Neuronal stem cell (in vitro differentiated cells): Measurements from ENCODE around the gene DSCAM.

Source experiments
- DNase-seq: peaks from one replicate; pipeline ENCODE4 v3.0.0-alpha.2; 2013; ENCODE audit warnings: low spot score
- H2AFZ ChIP-seq: one replicate; pipeline ENCODE4 v1.6.1; 2013; ENCODE audit warnings: mild to moderate bottlenecking, low read length, inconsistent platforms
- H2AK5ac ChIP-seq: 2 replicates; pipeline ENCODE4 v1.6.1; 2013; ENCODE audit warnings: low read depth, mild to moderate bottlenecking, inconsistent platforms, low read length, moderate library complexity, mixed read lengths
- H2BK120ac ChIP-seq: 2 replicates; pipeline ENCODE4 v1.6.1; 2013; ENCODE audit warnings: low read depth, mild to moderate bottlenecking, inconsistent platforms, low read length, moderate library complexity, mixed read lengths
- H2BK12ac ChIP-seq: one replicate; pipeline ENCODE4 v1.6.1; 2013; ENCODE audit warnings: low read length, inconsistent platforms
- H2BK15ac ChIP-seq: 2 replicates; pipeline ENCODE4 v1.6.1; 2013; ENCODE audit warnings: mild to moderate bottlenecking, low read length, inconsistent platforms, mixed read lengths
- H2BK5ac ChIP-seq: one replicate; pipeline ENCODE4 v1.6.1; 2013; ENCODE audit warnings: inconsistent platforms, mild to moderate bottlenecking, low read length, moderate library complexity
- H3K14ac ChIP-seq: one replicate; pipeline ENCODE4 v1.6.1; 2013; ENCODE audit warnings: low read length, inconsistent platforms
- H3K18ac ChIP-seq: 2 replicates; pipeline ENCODE4 v1.6.1; 2013; ENCODE audit warnings: low read length, inconsistent platforms
- H3K23ac ChIP-seq: 2 replicates; pipeline ENCODE4 v1.6.1; 2013; ENCODE audit warnings: low read depth, mild to moderate bottlenecking, mixed read lengths, low read length, inconsistent platforms; ENCODE audit not compliant: poor library complexity
- H3K27ac ChIP-seq: replicated peaks from 3 replicates; pipeline ENCODE4 v1.5.1; 2013; ENCODE audit warnings: low read length, inconsistent platforms
- H3K27me3 ChIP-seq, 3 experiments: 2 replicates each; pipeline ENCODE4 v1.6.1; 2013; ENCODE audit warnings: low read length in 3 of 3, mild to moderate bottlenecking in 2 of 3, inconsistent platforms in 1 of 3, low read depth in 1 of 3, mixed read lengths in 1 of 3, moderate library complexity in 1 of 3; ENCODE audit not compliant: control insufficient read depth in 3 of 3, insufficient read depth in 3 of 3
- H3K36me3 ChIP-seq, 2 donors: replicated peaks in 1 of 2; 2 replicates each; pipeline ENCODE4 v1.6.1; 2013; ENCODE audit warnings: low read length in 2 of 2; ENCODE audit not compliant: control insufficient read depth in 2 of 2, insufficient read depth in 2 of 2
- H3K4ac ChIP-seq: 2 replicates; pipeline ENCODE4 v1.6.1; 2013; ENCODE audit warnings: inconsistent platforms, mild to moderate bottlenecking, low read length, moderate library complexity
- H3K4me1 ChIP-seq, 2 donors: 1 replicate in 1 of 2; 2 replicates in 1 of 2; pipeline ENCODE4 v1.6.1; 2013; ENCODE audit warnings: low read length in 2 of 2, low read depth in 1 of 2; ENCODE audit not compliant: control insufficient read depth in 2 of 2, insufficient read depth in 1 of 2
- H3K4me2 ChIP-seq: one replicate; pipeline ENCODE4 v1.6.1; 2013; ENCODE audit warnings: mild to moderate bottlenecking, low read length, inconsistent platforms; ENCODE audit not compliant: insufficient read depth, poor library complexity, severe bottlenecking
- H3K4me3 ChIP-seq, 2 donors: 2 replicates each; pipeline ENCODE4 v1.5.1; 2013; ENCODE audit warnings: low read length in 2 of 2, mild to moderate bottlenecking in 2 of 2, inconsistent platforms in 1 of 2, moderate library complexity in 1 of 2
- H3K79me1 ChIP-seq: one replicate; pipeline ENCODE4 v1.6.1; 2013; ENCODE audit warnings: low read depth, mild to moderate bottlenecking, inconsistent platforms, low read length, moderate library complexity
- H3K9ac ChIP-seq: one replicate; pipeline ENCODE4 v1.6.1; 2013; ENCODE audit warnings: mild to moderate bottlenecking, low read depth, low read length, inconsistent platforms; ENCODE audit not compliant: poor library complexity
- H3K9me3 ChIP-seq, 2 donors: replicated peaks in 1 of 2; 2 replicates each; pipeline versions ENCODE3 to v1.6.1; 2013; ENCODE audit warnings: low read length in 2 of 2, mild to moderate bottlenecking in 2 of 2, inconsistent platforms in 1 of 2, low read depth in 1 of 2, mixed read lengths in 1 of 2, moderate library complexity in 1 of 2; ENCODE audit not compliant: control insufficient read depth in 2 of 2, insufficient read depth in 1 of 2
- H4K8ac ChIP-seq: one replicate; pipeline ENCODE4 v1.6.1; 2013; ENCODE audit warnings: low read depth, mild to moderate bottlenecking, inconsistent platforms, low read length, moderate library complexity
- H4K91ac ChIP-seq: one replicate; pipeline ENCODE4 v1.6.1; 2013; ENCODE audit warnings: low read length, low read depth, mild to moderate bottlenecking, inconsistent platforms; ENCODE audit not compliant: poor library complexity
- WGBS, 2 donors: extraction: QIAGEN DNeasy Blood & Tissue Kit; methylation state at CpG; one replicate each; pipeline ENCODE4 v1.1.7; 2013; ENCODE audit warnings: missing lambda C conversion rate in 2 of 2, mixed read lengths in 1 of 2; ENCODE audit not compliant: insufficient read length in 2 of 2, insufficient replicate concordance in 1 of 2; ENCODE audit errors: extremely low coverage in 2 of 2; 5-methylcytosine and 5-hydroxymethylcytosine counted together

The DSCAM gene

GRCh38 chr21:40723966-40724365 is 123.0 kb downstream of the DSCAM start:
- Histone ChIP-seq H3K23ac (no peak overlapping the region), H3K27ac (no peak overlapping the region), H3K9me3 (no peaks in the 10 kb centered on the region), H3K9ac (no peak overlapping the region), H3K79me1 (no peaks in the 10 kb centered on the region), H2AK5ac (no peak overlapping the region), H3K4me1 (no peaks in the 10 kb centered on the region), H2BK5ac (no peak overlapping the region), H3K27me3 (no peaks in the 10 kb centered on the region), H3K4me2 (no peak overlapping the region), H4K91ac (no peak overlapping the region), H2AFZ (no peak overlapping the region), H3K4ac (no peak overlapping the region), H4K8ac (no peak overlapping the region), H3K4me3 (no peak overlapping the region), H2BK12ac (no peak overlapping the region), H3K18ac (no peak overlapping the region), H3K14ac (no peak overlapping the region), H2BK120ac (no peak overlapping the region), H3K36me3 (no peaks in the 10 kb centered on the region), H2BK15ac (no peak overlapping the region)
- WGBS, 2 donors, result no CpG with 5 or more reads among the region's 5 CpGs
- DNase-seq, result no peak

DNA sequence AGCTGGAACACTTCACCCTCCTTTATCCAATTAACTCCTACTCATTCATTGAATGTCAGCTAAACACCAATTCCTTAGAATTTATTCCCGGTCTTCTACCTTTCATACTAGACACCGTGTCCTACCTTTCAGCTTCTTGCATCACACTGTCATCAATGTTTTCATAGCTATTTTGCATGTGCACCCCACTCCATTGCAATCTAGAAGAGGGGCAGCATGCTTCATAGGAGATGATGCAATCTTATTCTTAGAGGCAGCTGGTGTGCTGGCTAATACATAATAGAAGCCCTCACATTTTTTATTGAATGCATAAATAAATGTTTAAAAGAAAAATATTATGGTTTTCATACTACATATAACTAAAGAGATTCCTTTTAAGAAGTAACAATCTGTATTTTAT is 123.6 kb downstream of the DSCAM start:
- H2BK120ac ChIP-seq, result no peak overlapping the region
- H3K23ac ChIP-seq, result no peak overlapping the region
- no peaks in the 10 kb centered on the region for H3K9me3 ChIP-seq
- H3K79me1 ChIP-seq, result no peaks in the 10 kb centered on the region
- no peak overlapping the region for H4K91ac ChIP-seq
- no peak overlapping the region for H2BK12ac ChIP-seq
- no peaks in the 10 kb centered on the region for H3K4me1 ChIP-seq
- no peaks in the 10 kb centered on the region for H3K36me3 ChIP-seq
- no peak overlapping the region for H2BK15ac ChIP-seq
- no peak overlapping the region for H3K4me3 ChIP-seq
- no peak for DNase-seq
- H3K9ac ChIP-seq, result no peak overlapping the region
- no peak overlapping the region for H2BK5ac ChIP-seq
- H3K18ac ChIP-seq, result no peak overlapping the region
- no peak overlapping the region for H4K8ac ChIP-seq
- H3K27me3 ChIP-seq, result no peaks in the 10 kb centered on the region
- H3K14ac ChIP-seq, result no peak overlapping the region
- no CpG with 5 or more reads among the region's 2 CpGs for WGBS, 2 donors
- H3K27ac ChIP-seq, result no peak overlapping the region
- H3K4me2 ChIP-seq, result no peak overlapping the region
- H2AFZ ChIP-seq, result no peak overlapping the region
- no peak overlapping the region for H3K4ac ChIP-seq
- no peak overlapping the region for H2AK5ac ChIP-seq

- Histone ChIP-seq H3K36me3 (no peaks in the 10 kb centered on the region), H2BK12ac (no peak overlapping the region), H3K14ac (no peak overlapping the region), H2AFZ (no peak overlapping the region), H3K4me3 (no peak overlapping the region), H4K91ac (no peak overlapping the region), H3K4me1 (no peaks in the 10 kb centered on the region), H4K8ac (no peak overlapping the region), H3K18ac (no peak overlapping the region), H3K9ac (no peak overlapping the region), H3K79me1 (no peaks in the 10 kb centered on the region), H2BK120ac (no peak overlapping the region), H3K4me2 (no peak overlapping the region), H2BK15ac (no peak overlapping the region), H2BK5ac (no peak overlapping the region), H2AK5ac (no peak overlapping the region), H3K9me3 (no peaks in the 10 kb centered on the region), H3K4ac (no peak overlapping the region), H3K27ac (no peak overlapping the region), H3K23ac (no peak overlapping the region), H3K27me3 (no peaks in the 10 kb centered on the region)
- DNase-seq, result no peak
- no CpG with 5 or more reads among the region's 1 CpG for WGBS, 2 donors
These were observed 127.3 kb downstream of the DSCAM start for GRCh38 chr21:40719615-40720014.

DNA sequence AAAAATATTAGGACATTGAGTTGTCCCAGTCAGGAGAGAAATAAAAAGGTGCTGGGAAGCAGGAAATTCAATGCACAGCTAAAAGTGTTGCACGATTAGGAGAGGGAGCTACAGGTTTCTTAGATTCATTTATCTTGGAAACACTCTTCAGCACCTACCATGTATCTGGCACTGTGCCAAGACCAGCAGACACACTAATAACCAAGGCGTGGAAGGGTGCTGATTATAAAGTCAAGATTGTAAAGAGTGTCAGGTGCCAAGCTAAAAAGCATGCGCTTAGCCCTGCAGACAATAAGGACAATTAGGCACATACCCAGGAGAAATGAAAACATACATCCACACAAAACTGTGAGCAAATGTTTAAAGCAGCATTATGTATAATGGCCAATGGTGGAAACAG is 129.9 kb downstream of the DSCAM start:
- H2AFZ ChIP-seq, result no peak overlapping the region
- no peak overlapping the region for H2BK5ac ChIP-seq
- no peaks in the 10 kb centered on the region for H3K79me1 ChIP-seq
- no peak overlapping the region for H3K23ac ChIP-seq
- no peak overlapping the region for H2AK5ac ChIP-seq
- DNase-seq, result no peak
- WGBS, 2 donors, result no CpG with 5 or more reads among the region's 3 CpGs
- H4K8ac ChIP-seq, result no peak overlapping the region
- no peak overlapping the region for H3K4me2 ChIP-seq
- no peak overlapping the region for H3K4ac ChIP-seq
- H3K36me3 ChIP-seq, result no peaks in the 10 kb centered on the region
- H3K4me1 ChIP-seq, result no peaks in the 10 kb centered on the region
- H2BK12ac ChIP-seq, result no peak overlapping the region
- H2BK120ac ChIP-seq, result no peak overlapping the region
- no peak overlapping the region for H4K91ac ChIP-seq
- no peaks in the 10 kb centered on the region for H3K9me3 ChIP-seq
- H3K4me3 ChIP-seq, result no peak overlapping the region
- H3K9ac ChIP-seq, result no peak overlapping the region
- no peak overlapping the region for H2BK15ac ChIP-seq
- no peak overlapping the region for H3K27ac ChIP-seq
- H3K27me3 ChIP-seq, result no peaks in the 10 kb centered on the region
- H3K14ac ChIP-seq, result no peak overlapping the region
- no peak overlapping the region for H3K18ac ChIP-seq
